Mesodermal cell (in vitro differentiated cells): ENCODE measurements around the gene CST3.
A peak's percentile ranks its signal among the peaks of the same experiment; 100 is the strongest.
"Not testable (repeated sequence)": the region's sequence is repeated elsewhere in the genome, so short reads cannot be mapped to it uniquely, and the experiment has no call there.

Source experiments
- H3K27ac ChIP-seq: 2 replicates; pipeline ENCODE4 v1.7.0; 2013; ENCODE audit warnings: mild to moderate bottlenecking, low read depth, low read length, moderate library complexity; ENCODE audit not compliant: severe bottlenecking
- H3K36me3 ChIP-seq: 2 replicates; pipeline ENCODE4 v1.7.1; 2013; ENCODE audit warnings: mild to moderate bottlenecking, low read length, moderate library complexity; ENCODE audit not compliant: control insufficient read depth, insufficient read depth
- H3K4me1 ChIP-seq: one replicate; pipeline ENCODE4 v1.7.1; 2013; ENCODE audit warnings: mild to moderate bottlenecking, low read length; ENCODE audit not compliant: insufficient read depth, control insufficient read depth, poor library complexity, severe bottlenecking
- H3K4me3 ChIP-seq: 2 replicates; pipeline ENCODE4 v1.7.0; 2013; ENCODE audit warnings: low read length, control low read depth, mild to moderate bottlenecking; ENCODE audit not compliant: insufficient read depth, poor library complexity, severe bottlenecking; ENCODE audit errors: extremely low read depth
- H3K9me3 ChIP-seq: 2 replicates; pipeline ENCODE4 v1.7.1; 2013; ENCODE audit warnings: mild to moderate bottlenecking, low read length, moderate library complexity; ENCODE audit not compliant: control insufficient read depth
- WGBS, 2 experiments: methylation state at CpG; one replicate each; pipeline ENCODE4 v1.1.5; 2013; ENCODE audit warnings: missing lambda C conversion rate in 2 of 2; ENCODE audit not compliant: insufficient coverage in 2 of 2; 5-methylcytosine and 5-hydroxymethylcytosine counted together

Gene CST3

GRCh38 chr20:23643659-23644058 is 5.9 kb upstream of the CST3 start:
- no peaks in the 10 kb centered on the region for H3K9me3 ChIP-seq
- no peaks in the 10 kb centered on the region for H3K36me3 ChIP-seq
- H3K27ac ChIP-seq = no peak overlapping the region
- 86 to 94% methylated on average over 3 to 4 of the region's 6 CpGs for WGBS, 2 experiments
- no peak overlapping the region for H3K4me3 ChIP-seq
- peaks cover 27% of the 10 kb centered on the region for H3K4me1 ChIP-seq

GRCh38 chr20:23641936-23642751 is 4.4 kb upstream of the CST3 start:
- WGBS, 2 experiments = 65 to 67% methylated on average over 10 to 11 of the region's 12 CpGs
- Histone ChIP-seq H3K4me3 (no peak overlapping the region), H3K9me3 (no peaks in the 10 kb centered on the region), H3K4me1 (peaks cover 30% of the 10 kb centered on the region), H3K36me3 (no peaks in the 10 kb centered on the region), H3K27ac (peak overlapping the region; percentile 75)

- peaks cover 39% of the 10 kb centered on the region for H3K4me1 ChIP-seq
- H3K27ac ChIP-seq = no peak overlapping the region
- no peaks in the 10 kb centered on the region for H3K9me3 ChIP-seq
- WGBS, 2 experiments = 88 to 89% methylated on average over 8 of the region's 11 CpGs
- no peak overlapping the region for H3K4me3 ChIP-seq
- H3K36me3 ChIP-seq = no peaks in the 10 kb centered on the region
Measured at GRCh38 chr20:23640671-23641667, 3.2 kb upstream of the CST3 start.

GRCh38 chr20:23640018-23640601 is 2.4 kb upstream of the CST3 start:
- no peak overlapping the region for H3K4me3 ChIP-seq
- H3K27ac ChIP-seq = no peak overlapping the region
- H3K9me3 ChIP-seq = no peaks in the 10 kb centered on the region
- H3K4me1 ChIP-seq = peaks cover 39% of the 10 kb centered on the region
- 83 to 85% methylated on average over 6 to 7 of the region's 8 CpGs for WGBS, 2 experiments
- peaks cover 2% of the 10 kb centered on the region for H3K36me3 ChIP-seq

GRCh38 chr20:23639490-23639958 is 1.8 kb upstream of the CST3 start:
- Histone ChIP-seq H3K4me1 (peaks cover 39% of the 10 kb centered on the region), H3K4me3 (no peak overlapping the region), H3K36me3 (peaks cover 7% of the 10 kb centered on the region), H3K9me3 (no peaks in the 10 kb centered on the region), H3K27ac (no peak overlapping the region)
- 88 to 92% methylated on average over 5 to 6 of the region's 8 CpGs for WGBS, 2 experiments

GRCh38 chr20:23638309-23638708 is 554 bp upstream of the CST3 start:
- no peak overlapping the region for H3K27ac ChIP-seq
- WGBS, 2 experiments = 55 to 69% methylated on average over 5 to 8 of the region's 9 CpGs
- no peaks in the 10 kb centered on the region for H3K9me3 ChIP-seq
- no peak overlapping the region for H3K4me3 ChIP-seq
- H3K4me1 ChIP-seq = peaks cover 33% of the 10 kb centered on the region
- H3K36me3 ChIP-seq = peaks cover 15% of the 10 kb centered on the region

- WGBS, 2 experiments = 0 to 26% methylated on average over 1 to 3 of the region's 4 CpGs
- Histone ChIP-seq H3K36me3 (peaks cover 28% of the 10 kb centered on the region), H3K9me3 (no peaks in the 10 kb centered on the region), H3K27ac (no peak overlapping the region), H3K4me3 (peak overlapping the region; percentile 93), H3K4me1 (peaks cover 30% of the 10 kb centered on the region)
Measured at GRCh38 chr20:23636908-23637281, 860 bp downstream of the CST3 start.

- H3K36me3 ChIP-seq = peaks cover 30% of the 10 kb centered on the region
- no peak overlapping the region for H3K27ac ChIP-seq
- H3K9me3 ChIP-seq = no peaks in the 10 kb centered on the region
- 85% methylated on average over 14 to 18 of the region's 19 CpGs for WGBS, 2 experiments
- peaks cover 28% of the 10 kb centered on the region for H3K4me1 ChIP-seq
- H3K4me3 ChIP-seq = peak overlapping the region; percentile 93
Measured at GRCh38 chr20:23636182-23636907, 1.4 kb downstream of the CST3 start.

GRCh38 chr20:23635768-23636090 is 2.0 kb downstream of the CST3 start:
- peak overlapping the region; percentile 93 for H3K4me3 ChIP-seq
- WGBS, 2 experiments = no CpG with 5 or more reads among the region's 2 CpGs

More at GRCh38 chr20:23635768-23636090, 2.0 kb downstream of the CST3 start:
- Histone ChIP-seq H3K36me3 (peaks cover 30% of the 10 kb centered on the region), H3K4me1 (peaks cover 27% of the 10 kb centered on the region)
- not testable (repeated sequence) for H3K27ac ChIP-seq, H3K9me3 ChIP-seq
